ENCODE results near the gene MIPEP.

- TF ChIP-seq, protein P1, sequence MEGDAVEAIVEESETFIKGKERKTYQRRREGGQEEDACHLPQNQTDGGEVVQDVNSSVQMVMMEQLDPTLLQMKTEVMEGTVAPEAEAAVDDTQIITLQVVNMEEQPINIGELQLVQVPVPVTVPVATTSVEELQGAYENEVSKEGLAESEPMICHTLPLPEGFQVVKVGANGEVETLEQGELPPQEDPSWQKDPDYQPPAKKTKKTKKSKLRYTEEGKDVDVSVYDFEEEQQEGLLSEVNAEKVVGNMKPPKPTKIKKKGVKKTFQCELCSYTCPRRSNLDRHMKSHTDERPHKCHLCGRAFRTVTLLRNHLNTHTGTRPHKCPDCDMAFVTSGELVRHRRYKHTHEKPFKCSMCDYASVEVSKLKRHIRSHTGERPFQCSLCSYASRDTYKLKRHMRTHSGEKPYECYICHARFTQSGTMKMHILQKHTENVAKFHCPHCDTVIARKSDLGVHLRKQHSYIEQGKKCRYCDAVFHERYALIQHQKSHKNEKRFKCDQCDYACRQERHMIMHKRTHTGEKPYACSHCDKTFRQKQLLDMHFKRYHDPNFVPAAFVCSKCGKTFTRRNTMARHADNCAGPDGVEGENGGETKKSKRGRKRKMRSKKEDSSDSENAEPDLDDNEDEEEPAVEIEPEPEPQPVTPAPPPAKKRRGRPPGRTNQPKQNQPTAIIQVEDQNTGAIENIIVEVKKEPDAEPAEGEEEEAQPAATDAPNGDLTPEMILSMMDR (IDR thresholded peaks at IDR 0.05; ENCODE audit: insufficient read depth, low read depth, low read length): no peak
- TF ChIP-seq EZH2 (IDR thresholded peaks at IDR 0.05; ENCODE audit: insufficient read depth, low read length): no peak
Observed at GRCh38 chr13:23797276-23797903, 91.8 kb downstream of the MIPEP start.
